ENCODE data around the gene MRPL24. TPM values are rescaled to one million over a fixed set of nuclear protein-coding genes. Genes with fewer than 3 reads are reported as not detected.
A peak's percentile ranks its signal among the peaks of the same experiment; 100 is the strongest.

Gene MRPL24
- total and polyA plus RNA-seq, 2 of the 13 experiments (the other 11 are each of a cell fraction or from before 2014, with no cell fraction given), result 38.1 to 42.9 TPM

GRCh38 chr1:156748670-156749418, 8.0 kb upstream of the MRPL24 start (continued):
- no peak for TF ChIP-seq KIAA2018 (CRISPR knock-in tag; IDR thresholded peaks at IDR 0.05; ENCODE audit: borderline replicate concordance)
- TF ChIP-seq HIC2 (CRISPR knock-in tag; IDR thresholded peaks at IDR 0.05; ENCODE audit: low read depth), result no peak
- TF ChIP-seq ZNF230 (CRISPR knock-in tag; IDR thresholded peaks at IDR 0.05), result no peak
- no peak for TF ChIP-seq RFX3 (CRISPR knock-in tag; IDR thresholded peaks at IDR 0.05)
- TF ChIP-seq ZNF414 (CRISPR knock-in tag; IDR thresholded peaks at IDR 0.05), result no peak
- no peak for TF ChIP-seq E2F2 (CRISPR knock-in tag; IDR thresholded peaks at IDR 0.05; ENCODE audit: borderline replicate concordance)
- no peak for TF ChIP-seq ATF6 (CRISPR knock-in tag; conservative IDR thresholded peaks at IDR 0.05)
- no peak for TF ChIP-seq ZNF704 (CRISPR knock-in tag; IDR thresholded peaks at IDR 0.05; ENCODE audit: borderline replicate concordance)
- TF ChIP-seq RNF2 (conservative IDR thresholded peaks at IDR 0.05; ENCODE audit: low read depth), result no peak
- no peak for TF ChIP-seq ZNF782 (CRISPR knock-in tag; IDR thresholded peaks at IDR 0.05; ENCODE audit: borderline replicate concordance)
- no peak for TF ChIP-seq KMT2B (CRISPR knock-in tag; IDR thresholded peaks at IDR 0.05)
- TF ChIP-seq ZEB1 (IDR thresholded peaks at IDR 0.05; ENCODE audit: insufficient replicate concordance, low read depth), result peak; percentile 52
- TF ChIP-seq THAP11 (CRISPR knock-in tag; IDR thresholded peaks at IDR 0.05), result peak; percentile 74

Data from HepG2 (cell line).